A673 (cell line): Measurements from ENCODE around the gene RPIA.

ENCODE experiments used
- CTCF ChIP-seq: fragments of 300-800, 200-600 bp; sonication (generic); conservative IDR thresholded peaks from 2 replicates; pipeline ENCODE4 v1.5.1; 2017; ENCODE audit warnings: low read depth, mild to moderate bottlenecking, antibody characterized with exemption, low read length, moderate library complexity, mixed read lengths
- EZH2 ChIP-seq: fragments of 200-600 bp; sonication (generic); IDR thresholded peaks from 2 replicates; pipeline ENCODE4 v1.6.1; 2017; ENCODE audit warnings: borderline replicate concordance, low read depth, mild to moderate bottlenecking, mixed read lengths, antibody characterized with exemption, low read length; ENCODE audit not compliant: poor library complexity, severe bottlenecking

- TF ChIP-seq CTCF (no peak), EZH2 (no peak)
Observed at GRCh38 chr2:88746929-88747490, 55.5 kb downstream of the RPIA start.
